ENCODE results near the gene SRRM3.

The SRRM3 gene

GRCh38 chr7:76204147-76204546 is 2.5 kb downstream of the SRRM3 start:
- H3K27ac ChIP-seq (ENCODE audit: extremely low read depth, low read depth, low read length): no peak overlapping the region
- ChIA-PET CTCF (interaction anchor here (0.6 to 0.9 kb wide), 2 partner anchors 26 to 110 kb away, joined by 4 read pairs; no protein-coding TSS in a partner anchor), POLR2A (no interaction called here)
- TF ChIP-seq GLIS1 (tag by site-specific recombination; IDR thresholded peaks at IDR 0.05) (peak; percentile 26; the same call in 1 of the 2 replicates), ZNF433 (tag by site-specific recombination; IDR thresholded peaks at IDR 0.05; ENCODE audit: low read depth) (no peak), ZSCAN30 (tag by site-specific recombination; IDR thresholded peaks at IDR 0.05) (no peak)
- H3K4me1 ChIP-seq (ENCODE audit: control insufficient read depth, insufficient read depth, low read length): no peaks in the 10 kb centered on the region
- H3K4me3 ChIP-seq (ENCODE audit: low read depth, low read length): no peak overlapping the region
- H3K9me3 ChIP-seq (ENCODE audit: control insufficient read depth, insufficient read depth, low read depth, low read length): no peaks in the 10 kb centered on the region
- no peaks in the 10 kb centered on the region for H3K36me3 ChIP-seq (ENCODE audit: control insufficient read depth in 2 of 2, insufficient read depth in 1 of 2, low read length in 2 of 2)

GRCh38 chr7:76206633-76207032 is 4.9 kb downstream of the SRRM3 start:
- H3K27ac ChIP-seq (ENCODE audit: extremely low read depth, low read depth, low read length): no peak overlapping the region

GRCh38 chr7:76209310-76209709 is 7.6 kb downstream of the SRRM3 start:
- TF ChIP-seq ZNF670 (tag by site-specific recombination; IDR thresholded peaks at IDR 0.05; ENCODE audit: low read depth) (no peak), ZBTB21 (tag by site-specific recombination; IDR thresholded peaks at IDR 0.05) (no peak), PRDM2 (tag by site-specific recombination; IDR thresholded peaks at IDR 0.05; ENCODE audit: borderline replicate concordance) (no peak), KLF7 (tag by site-specific recombination; IDR thresholded peaks at IDR 0.05; ENCODE audit: borderline replicate concordance) (no peak), ZXDB (tag by site-specific recombination; IDR thresholded peaks at IDR 0.05) (no peak), IKZF3 (tag by site-specific recombination; IDR thresholded peaks at IDR 0.05) (no peak)
- no peaks in the 10 kb centered on the region for H3K4me1 ChIP-seq (ENCODE audit: control insufficient read depth, insufficient read depth, low read length)
- no peaks in the 10 kb centered on the region for H3K36me3 ChIP-seq (ENCODE audit: control insufficient read depth in 2 of 2, insufficient read depth in 1 of 2, low read length in 2 of 2)
- CTCF ChIA-PET: interaction anchor here (0.6 to 1.4 kb wide), 2 partner anchors 54 to 1039 kb away, joined by 3 to 6 read pairs; no protein-coding TSS in a partner anchor
- POLR2A ChIA-PET: interaction anchor here (0.6 kb wide), 1 partner anchor 83 kb away, joined by 4 read pairs; no protein-coding TSS in a partner anchor
- H3K27ac ChIP-seq (ENCODE audit: extremely low read depth, low read depth, low read length): no peak overlapping the region
- H3K9me3 ChIP-seq (ENCODE audit: control insufficient read depth, insufficient read depth, low read depth, low read length): no peaks in the 10 kb centered on the region
- no peak overlapping the region for H3K4me3 ChIP-seq (ENCODE audit: low read depth, low read length)

More at GRCh38 chr7:76206633-76207032, 4.9 kb downstream of the SRRM3 start:
- H3K36me3 ChIP-seq (ENCODE audit: control insufficient read depth in 2 of 2, insufficient read depth in 1 of 2, low read length in 2 of 2): no peaks in the 10 kb centered on the region
- no peak overlapping the region for H3K4me3 ChIP-seq (ENCODE audit: low read depth, low read length)
- POLR2A ChIA-PET: no interaction called here
- CTCF ChIA-PET: interaction anchor here (0.6 kb wide), 1 partner anchor 463 kb away, joined by 3 read pairs; no protein-coding TSS in a partner anchor
- no peaks in the 10 kb centered on the region for H3K9me3 ChIP-seq (ENCODE audit: control insufficient read depth, insufficient read depth, low read depth, low read length)
- no peaks in the 10 kb centered on the region for H3K4me1 ChIP-seq (ENCODE audit: control insufficient read depth, insufficient read depth, low read length)
- TF ChIP-seq OSR2 (tag by site-specific recombination; IDR thresholded peaks at IDR 0.05) (no peak), ZNF423 (tag by site-specific recombination; IDR thresholded peaks at IDR 0.05) (no peak), ZNF138 (tag by site-specific recombination; IDR thresholded peaks at IDR 0.05; ENCODE audit: borderline replicate concordance) (no peak), ZNF433 (tag by site-specific recombination; IDR thresholded peaks at IDR 0.05; ENCODE audit: low read depth) (no peak), EGR2 (tag by site-specific recombination; IDR thresholded peaks at IDR 0.05; ENCODE audit: low read depth) (peak; percentile 40; the same call in 1 of the 2 replicates), ZFHX2 (tag by site-specific recombination; conservative IDR thresholded peaks at IDR 0.05) (peak; percentile 57)

Measured in HEK293 (cell line).